HepG2 (cell line): ENCODE results near the gene RABEPK. TPM values are rescaled to one million over a fixed set of nuclear protein-coding genes. Genes with fewer than 3 reads are reported as not detected.

ENCODE experiments used
- ATAD3A ChIP-seq: sonication (generic); formaldehyde crosslinking; IDR thresholded peaks from 2 replicates; pipeline ENCODE4 v1.4.0; 2020; ENCODE audit warnings: missing genetic modification reagents
- DR1 ChIP-seq: sonication (generic); formaldehyde crosslinking; IDR thresholded peaks from 2 replicates; pipeline ENCODE4 v1.8.0; 2021; ENCODE audit warnings: mild to moderate bottlenecking, missing genetic modification reagents, inconsistent platforms
- NCOR1 ChIP-seq: fragments of 200-600 bp; sonication (generic); IDR thresholded peaks from 2 replicates; pipeline ENCODE4 v1.7.0; 2017; ENCODE audit warnings: antibody characterized with exemption, low read length, borderline replicate concordance
- NFKB2 ChIP-seq: sonication (generic); formaldehyde crosslinking; IDR thresholded peaks from 2 replicates; pipeline ENCODE4 v1.4.0; 2020; ENCODE audit warnings: missing genetic modification reagents, borderline replicate concordance
- PHF8 ChIP-seq: sonication (generic); formaldehyde crosslinking; IDR thresholded peaks from 2 replicates; pipeline ENCODE4 v1.5.0; 2020; ENCODE audit warnings: missing genetic modification reagents
- RBAK ChIP-seq: sonication (generic); formaldehyde crosslinking; IDR thresholded peaks from 2 replicates; pipeline ENCODE4 v1.5.1; 2020; ENCODE audit warnings: mild to moderate bottlenecking, missing genetic modification reagents
- SMAD9 ChIP-seq: sonication (generic); formaldehyde crosslinking; IDR thresholded peaks from 2 replicates; pipeline ENCODE4 v1.5.1; 2020; ENCODE audit warnings: mild to moderate bottlenecking, missing genetic modification reagents
- SRSF9 ChIP-seq: fragments of 200-400 bp; formaldehyde crosslinking; IDR thresholded peaks from 2 replicates; pipeline ENCODE4 v1.6.1; 2018; ENCODE audit warnings: borderline replicate concordance, mild to moderate bottlenecking, low read depth, low read length; ENCODE audit not compliant: insufficient read depth, poor library complexity, severe bottlenecking
- TAF1 ChIP-seq: sonication (generic); formaldehyde crosslinking; IDR thresholded peaks from 2 replicates; pipeline ENCODE4 v1.4.0; 2020; ENCODE audit warnings: missing genetic modification reagents
- TAF15 ChIP-seq: fragments of 200-400 bp; formaldehyde crosslinking; IDR thresholded peaks from one replicate; pipeline ENCODE4 v1.6.1; 2018; ENCODE audit warnings: mild to moderate bottlenecking, low read depth, low read length; ENCODE audit not compliant: poor library complexity, severe bottlenecking
- ZNF619 ChIP-seq: sonication (generic); formaldehyde crosslinking; IDR thresholded peaks from 2 replicates; pipeline ENCODE4 v1.4.0; 2020; ENCODE audit warnings: mild to moderate bottlenecking, missing genetic modification reagents
- polyA plus RNA-seq, 8 experiments: library from polyadenylated mRNA; depleted of rRNA in 3 of 8; stranded (reverse) in 7 of 8; unstranded in 1 of 8; fragments of >200 nt; fragmentation: Illumina TruSeq in 4 of 8; extraction: Trizol in 4 of 8; gene quantifications; 2 replicates each; pipeline versions ENCODE4 v1.2.1 to v1.2.3, GENCODE V29; 2011 to 2016; ENCODE audit warnings: low read depth in 4 of 8, missing spikeins in 1 of 8, mixed read lengths in 1 of 8; ENCODE audit not compliant: insufficient read depth in 1 of 8
- total RNA-seq, 5 experiments: library from RNA; depleted of rRNA; stranded (reverse); fragments of >200 nt; fragmentation: Illumina TruSeq; extraction: Trizol; gene quantifications; 2 replicates each; pipeline ENCODE4 v1.2.3, GENCODE V29; 2016; ENCODE audit warnings: low read depth in 1 of 5
- TF ChIP-seq, protein P1 (sequence below): sonication (generic); formaldehyde crosslinking; IDR thresholded peaks from 2 replicates; pipeline ENCODE4 v1.4.0; 2020; ENCODE audit warnings: missing genetic modification reagents, borderline replicate concordance
- TF ChIP-seq, protein P2 (sequence below): sonication (generic); formaldehyde crosslinking; conservative IDR thresholded peaks from 2 replicates; pipeline ENCODE4 v1.4.0; 2020; ENCODE audit warnings: missing genetic modification reagents
- TF ChIP-seq, protein P3 (sequence below): sonication (generic); formaldehyde crosslinking; IDR thresholded peaks from 2 replicates; pipeline ENCODE4 v1.4.0; 2020; ENCODE audit warnings: missing genetic modification reagents, borderline replicate concordance
- TF ChIP-seq, protein P4 (sequence below): sonication (generic); formaldehyde crosslinking; IDR thresholded peaks from 2 replicates; pipeline ENCODE4 v1.4.0; 2020; ENCODE audit warnings: missing genetic modification reagents

The RABEPK gene
- total and polyA plus RNA-seq, 2 of the 13 experiments (the other 11 are each of a cell fraction or from before 2014, with no cell fraction given) = 75.5 to 90.0 TPM

- TF ChIP-seq RBAK (CRISPR knock-in tag) = no peak
- peak; percentile 76; the same call in 1 of the 2 replicates for TF ChIP-seq SMAD9 (CRISPR knock-in tag)
- TF ChIP-seq ATAD3A (CRISPR knock-in tag) = no peak
- TF ChIP-seq PHF8 = peak; percentile 91
- TF ChIP-seq, protein P1, sequence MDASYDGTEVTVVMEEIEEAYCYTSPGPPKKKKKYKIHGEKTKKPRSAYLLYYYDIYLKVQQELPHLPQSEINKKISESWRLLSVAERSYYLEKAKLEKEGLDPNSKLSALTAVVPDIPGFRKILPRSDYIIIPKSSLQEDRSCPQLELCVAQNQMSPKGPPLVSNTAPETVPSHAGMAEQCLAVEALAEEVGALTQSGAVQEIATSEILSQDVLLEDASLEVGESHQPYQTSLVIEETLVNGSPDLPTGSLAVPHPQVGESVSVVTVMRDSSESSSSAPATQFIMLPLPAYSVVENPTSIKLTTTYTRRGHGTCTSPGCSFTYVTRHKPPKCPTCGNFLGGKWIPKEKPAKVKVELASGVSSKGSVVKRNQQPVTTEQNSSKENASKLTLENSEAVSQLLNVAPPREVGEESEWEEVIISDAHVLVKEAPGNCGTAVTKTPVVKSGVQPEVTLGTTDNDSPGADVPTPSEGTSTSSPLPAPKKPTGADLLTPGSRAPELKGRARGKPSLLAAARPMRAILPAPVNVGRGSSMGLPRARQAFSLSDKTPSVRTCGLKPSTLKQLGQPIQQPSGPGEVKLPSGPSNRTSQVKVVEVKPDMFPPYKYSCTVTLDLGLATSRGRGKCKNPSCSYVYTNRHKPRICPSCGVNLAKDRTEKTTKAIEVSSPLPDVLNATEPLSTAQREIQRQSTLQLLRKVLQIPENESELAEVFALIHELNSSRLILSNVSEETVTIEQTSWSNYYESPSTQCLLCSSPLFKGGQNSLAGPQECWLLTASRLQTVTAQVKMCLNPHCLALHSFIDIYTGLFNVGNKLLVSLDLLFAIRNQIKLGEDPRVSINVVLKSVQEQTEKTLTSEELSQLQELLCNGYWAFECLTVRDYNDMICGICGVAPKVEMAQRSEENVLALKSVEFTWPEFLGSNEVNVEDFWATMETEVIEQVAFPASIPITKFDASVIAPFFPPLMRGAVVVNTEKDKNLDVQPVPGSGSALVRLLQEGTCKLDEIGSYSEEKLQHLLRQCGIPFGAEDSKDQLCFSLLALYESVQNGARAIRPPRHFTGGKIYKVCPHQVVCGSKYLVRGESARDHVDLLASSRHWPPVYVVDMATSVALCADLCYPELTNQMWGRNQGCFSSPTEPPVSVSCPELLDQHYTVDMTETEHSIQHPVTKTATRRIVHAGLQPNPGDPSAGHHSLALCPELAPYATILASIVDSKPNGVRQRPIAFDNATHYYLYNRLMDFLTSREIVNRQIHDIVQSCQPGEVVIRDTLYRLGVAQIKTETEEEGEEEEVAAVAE = peak; percentile 78
- peak; percentile 83 for TF ChIP-seq DR1 (CRISPR knock-in tag)
- TF ChIP-seq, protein P2, sequence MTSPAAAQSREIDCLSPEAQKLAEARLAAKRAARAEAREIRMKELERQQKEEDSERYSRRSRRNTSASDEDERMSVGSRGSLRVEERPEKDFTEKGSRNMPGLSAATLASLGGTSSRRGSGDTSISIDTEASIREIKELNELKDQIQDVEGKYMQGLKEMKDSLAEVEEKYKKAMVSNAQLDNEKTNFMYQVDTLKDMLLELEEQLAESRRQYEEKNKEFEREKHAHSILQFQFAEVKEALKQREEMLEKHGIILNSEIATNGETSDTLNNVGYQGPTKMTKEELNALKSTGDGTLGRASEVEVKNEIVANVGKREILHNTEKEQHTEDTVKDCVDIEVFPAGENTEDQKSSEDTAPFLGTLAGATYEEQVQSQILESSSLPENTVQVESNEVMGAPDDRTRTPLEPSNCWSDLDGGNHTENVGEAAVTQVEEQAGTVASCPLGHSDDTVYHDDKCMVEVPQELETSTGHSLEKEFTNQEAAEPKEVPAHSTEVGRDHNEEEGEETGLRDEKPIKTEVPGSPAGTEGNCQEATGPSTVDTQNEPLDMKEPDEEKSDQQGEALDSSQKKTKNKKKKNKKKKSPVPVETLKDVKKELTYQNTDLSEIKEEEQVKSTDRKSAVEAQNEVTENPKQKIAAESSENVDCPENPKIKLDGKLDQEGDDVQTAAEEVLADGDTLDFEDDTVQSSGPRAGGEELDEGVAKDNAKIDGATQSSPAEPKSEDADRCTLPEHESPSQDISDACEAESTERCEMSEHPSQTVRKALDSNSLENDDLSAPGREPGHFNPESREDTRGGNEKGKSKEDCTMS (CRISPR knock-in tag) = no peak
- peak; percentile 96 for TF ChIP-seq TAF1 (CRISPR knock-in tag)
- peak; percentile 79 for TF ChIP-seq ZNF619 (CRISPR knock-in tag)
- TF ChIP-seq NCOR1 = no peak; the same call in 1 of the 2 replicates
- peak; percentile 77 for TF ChIP-seq TAF15
- TF ChIP-seq, protein P3, sequence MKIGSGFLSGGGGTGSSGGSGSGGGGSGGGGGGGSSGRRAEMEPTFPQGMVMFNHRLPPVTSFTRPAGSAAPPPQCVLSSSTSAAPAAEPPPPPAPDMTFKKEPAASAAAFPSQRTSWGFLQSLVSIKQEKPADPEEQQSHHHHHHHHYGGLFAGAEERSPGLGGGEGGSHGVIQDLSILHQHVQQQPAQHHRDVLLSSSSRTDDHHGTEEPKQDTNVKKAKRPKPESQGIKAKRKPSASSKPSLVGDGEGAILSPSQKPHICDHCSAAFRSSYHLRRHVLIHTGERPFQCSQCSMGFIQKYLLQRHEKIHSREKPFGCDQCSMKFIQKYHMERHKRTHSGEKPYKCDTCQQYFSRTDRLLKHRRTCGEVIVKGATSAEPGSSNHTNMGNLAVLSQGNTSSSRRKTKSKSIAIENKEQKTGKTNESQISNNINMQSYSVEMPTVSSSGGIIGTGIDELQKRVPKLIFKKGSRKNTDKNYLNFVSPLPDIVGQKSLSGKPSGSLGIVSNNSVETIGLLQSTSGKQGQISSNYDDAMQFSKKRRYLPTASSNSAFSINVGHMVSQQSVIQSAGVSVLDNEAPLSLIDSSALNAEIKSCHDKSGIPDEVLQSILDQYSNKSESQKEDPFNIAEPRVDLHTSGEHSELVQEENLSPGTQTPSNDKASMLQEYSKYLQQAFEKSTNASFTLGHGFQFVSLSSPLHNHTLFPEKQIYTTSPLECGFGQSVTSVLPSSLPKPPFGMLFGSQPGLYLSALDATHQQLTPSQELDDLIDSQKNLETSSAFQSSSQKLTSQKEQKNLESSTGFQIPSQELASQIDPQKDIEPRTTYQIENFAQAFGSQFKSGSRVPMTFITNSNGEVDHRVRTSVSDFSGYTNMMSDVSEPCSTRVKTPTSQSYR (CRISPR knock-in tag) = no peak
- TF ChIP-seq SRSF9 = no peak
- TF ChIP-seq NFKB2 (CRISPR knock-in tag) = peak; percentile 70; the same call in 1 of the 2 replicates
- TF ChIP-seq, protein P4, sequence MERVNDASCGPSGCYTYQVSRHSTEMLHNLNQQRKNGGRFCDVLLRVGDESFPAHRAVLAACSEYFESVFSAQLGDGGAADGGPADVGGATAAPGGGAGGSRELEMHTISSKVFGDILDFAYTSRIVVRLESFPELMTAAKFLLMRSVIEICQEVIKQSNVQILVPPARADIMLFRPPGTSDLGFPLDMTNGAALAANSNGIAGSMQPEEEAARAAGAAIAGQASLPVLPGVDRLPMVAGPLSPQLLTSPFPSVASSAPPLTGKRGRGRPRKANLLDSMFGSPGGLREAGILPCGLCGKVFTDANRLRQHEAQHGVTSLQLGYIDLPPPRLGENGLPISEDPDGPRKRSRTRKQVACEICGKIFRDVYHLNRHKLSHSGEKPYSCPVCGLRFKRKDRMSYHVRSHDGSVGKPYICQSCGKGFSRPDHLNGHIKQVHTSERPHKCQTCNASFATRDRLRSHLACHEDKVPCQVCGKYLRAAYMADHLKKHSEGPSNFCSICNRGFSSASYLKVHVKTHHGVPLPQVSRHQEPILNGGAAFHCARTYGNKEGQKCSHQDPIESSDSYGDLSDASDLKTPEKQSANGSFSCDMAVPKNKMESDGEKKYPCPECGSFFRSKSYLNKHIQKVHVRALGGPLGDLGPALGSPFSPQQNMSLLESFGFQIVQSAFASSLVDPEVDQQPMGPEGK (CRISPR knock-in tag) = peak; percentile 82; the same call in 1 of the 2 replicates
Measured at GRCh38 chr9:125241000-125241862, 40.9 kb downstream of the RABEPK start, which contains the start of gene HSPA5 (continued).
